ENCODE data around the gene USP25. TPM values are rescaled to one million over a fixed set of nuclear protein-coding genes. Genes with fewer than 3 reads are reported as not detected.

Gene USP25
- total RNA-seq, 1 experiment from 2014 or later: 35.1 TPM

DNA sequence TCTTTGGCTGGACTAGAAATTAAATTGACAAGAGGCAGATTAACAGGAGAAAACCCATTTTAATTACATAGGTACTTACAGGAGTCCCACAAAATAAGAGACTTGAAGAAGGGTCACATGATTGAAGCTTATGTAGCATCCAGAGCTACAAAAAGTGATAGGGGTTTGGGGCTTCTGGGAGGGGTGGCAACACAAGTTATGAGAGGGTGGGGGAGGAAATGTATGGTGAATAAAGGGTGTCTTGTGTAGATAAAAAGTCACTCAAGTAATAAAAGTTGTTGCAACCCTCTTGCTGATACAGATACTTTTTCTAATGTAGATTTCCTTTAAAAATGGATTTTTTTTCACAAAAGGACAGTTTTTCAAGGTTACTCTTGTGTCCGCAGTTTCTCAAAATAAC is 24.0 kb downstream of the USP25 start:
- peaks cover 21 to 32% of the 10 kb centered on the region in 2 experiments for H3K9me3 Mint-ChIP-seq
- TF ChIP-seq, protein P1, sequence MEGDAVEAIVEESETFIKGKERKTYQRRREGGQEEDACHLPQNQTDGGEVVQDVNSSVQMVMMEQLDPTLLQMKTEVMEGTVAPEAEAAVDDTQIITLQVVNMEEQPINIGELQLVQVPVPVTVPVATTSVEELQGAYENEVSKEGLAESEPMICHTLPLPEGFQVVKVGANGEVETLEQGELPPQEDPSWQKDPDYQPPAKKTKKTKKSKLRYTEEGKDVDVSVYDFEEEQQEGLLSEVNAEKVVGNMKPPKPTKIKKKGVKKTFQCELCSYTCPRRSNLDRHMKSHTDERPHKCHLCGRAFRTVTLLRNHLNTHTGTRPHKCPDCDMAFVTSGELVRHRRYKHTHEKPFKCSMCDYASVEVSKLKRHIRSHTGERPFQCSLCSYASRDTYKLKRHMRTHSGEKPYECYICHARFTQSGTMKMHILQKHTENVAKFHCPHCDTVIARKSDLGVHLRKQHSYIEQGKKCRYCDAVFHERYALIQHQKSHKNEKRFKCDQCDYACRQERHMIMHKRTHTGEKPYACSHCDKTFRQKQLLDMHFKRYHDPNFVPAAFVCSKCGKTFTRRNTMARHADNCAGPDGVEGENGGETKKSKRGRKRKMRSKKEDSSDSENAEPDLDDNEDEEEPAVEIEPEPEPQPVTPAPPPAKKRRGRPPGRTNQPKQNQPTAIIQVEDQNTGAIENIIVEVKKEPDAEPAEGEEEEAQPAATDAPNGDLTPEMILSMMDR (conservative IDR thresholded peaks at IDR 0.05): no peak
- H3K18ac ChIP-seq (ENCODE audit: insufficient read length, low read depth, low read length): no peak overlapping the region
- H3T11ph ChIP-seq (ENCODE audit: low read length): no peak overlapping the region
- H2BK20ac ChIP-seq (ENCODE audit: low read depth, low read length, poor library complexity, severe bottlenecking): no peak overlapping the region
- no peak overlapping the region for H4K91ac ChIP-seq (ENCODE audit: insufficient read length, low read depth, low read length)
- no peaks in the 10 kb centered on the region for H3K23me2 ChIP-seq (ENCODE audit: insufficient read length, low read depth, low read length, poor library complexity, severe bottlenecking)
- no peak overlapping the region for H3K4ac ChIP-seq (ENCODE audit: low read depth, low read length)
- H2AK5ac ChIP-seq (ENCODE audit: insufficient read length, low read length): no peak overlapping the region
- peaks cover 72 to 78% of the 10 kb centered on the region in 2 experiments for H3K4me1 Mint-ChIP-seq
- no peak overlapping the region for H2BK15ac ChIP-seq (ENCODE audit: low read depth, low read length)
- H3K14ac ChIP-seq (ENCODE audit: insufficient read depth, low read length): no peak overlapping the region
- H3K56ac ChIP-seq (ENCODE audit: insufficient read length, low read depth, low read length): no peak overlapping the region
- peak overlapping the region; percentile 85 for H2BK12ac ChIP-seq (ENCODE audit: insufficient read length, low read depth, low read length)
- no peak overlapping the region for H3K9ac ChIP-seq (ENCODE audit: extremely low read depth, insufficient read length, low read length)
- H3K27me3 ChIP-seq (ENCODE audit: insufficient read depth, low read length): no peaks in the 10 kb centered on the region
- H3K36me3 Mint-ChIP-seq (ENCODE audit: insufficient read depth in 1 of 3, low read depth in 3 of 3): peaks cover 18 to 29% (median 26%) of the 10 kb centered on the region in 3 experiments
- H2AFZ ChIP-seq (ENCODE audit: low read length): no peak overlapping the region
- peaks cover 5% of the 10 kb centered on the region for H3K9me3 ChIP-seq (ENCODE audit: control insufficient read depth, low read depth, low read length)
- no peak overlapping the region for H3K23ac ChIP-seq (ENCODE audit: insufficient read length, low read depth, low read length)
- H3K4me3 Mint-ChIP-seq: peak overlapping the region; percentile 16 to 51; a peak in 4 of 5 replicates
- WGBS (ENCODE audit: extremely low coverage, insufficient read length, low lambda C conversion rate): no CpG with 5 or more reads among the region's 1 CpG
- H3K4me2 ChIP-seq (ENCODE audit: insufficient read depth, insufficient read length, low read length): no peak overlapping the region
- H3K27me3 Mint-ChIP-seq (ENCODE audit: low read depth): 0 out of 2 replicates have a peak, but pooled peaks cover 1% of the 10 kb centered on the region
- peaks cover 6% of the 10 kb centered on the region for H3K4me1 ChIP-seq (ENCODE audit: insufficient read depth, low read length)
- peaks cover 9% of the 10 kb centered on the region for H3K79me1 ChIP-seq (ENCODE audit: insufficient read depth, low read depth, low read length, poor library complexity, severe bottlenecking)
- no peak overlapping the region for H2BK120ac ChIP-seq (ENCODE audit: low read depth, low read length, poor library complexity, severe bottlenecking)
- H4K20me1 ChIP-seq (ENCODE audit: control insufficient read depth, insufficient read depth, insufficient read length): no peaks in the 10 kb centered on the region
- no peak overlapping the region for H3K27ac ChIP-seq (ENCODE audit: insufficient read length, low read depth, low read length)
- H3K27ac Mint-ChIP-seq: peak overlapping the region; percentile 81 to 99 (median 98); a peak in 6 of 7 replicates
- peaks cover 42% of the 10 kb centered on the region for H3K79me2 ChIP-seq (ENCODE audit: insufficient read depth, low read length)
- H4K8ac ChIP-seq (replicated peaks; ENCODE audit: insufficient read length, low read depth, low read length): no peak overlapping the region
- no peak overlapping the region for H4K5ac ChIP-seq (ENCODE audit: insufficient read length, low read depth, low read length)
- DNase-seq: no peak
- H2BK5ac ChIP-seq (ENCODE audit: insufficient read length, low read length): no peak overlapping the region
